Gastrocnemius medialis (tissue), 4 donors: ENCODE measurements around the gene CCDC86. TPM values are rescaled to one million over a fixed set of nuclear protein-coding genes. Genes with fewer than 3 reads are reported as not detected.

ENCODE experiments used
- ATAC-seq, 2 donors: fragments of 150-250 bp; one replicate each; pipeline ENCODE4 v1.9.1; 2016
- DNase-seq, 2 donors: peaks; one replicate each; pipeline ENCODE4 v3.0.0-alpha.2; 2019
- H3K27ac ChIP-seq, 4 donors: fragments of 200-600 bp; sonication (generic); 1 replicate in 1 of 4; 2 replicates in 3 of 4; pipeline ENCODE4 v1.5.1; 2016 to 2018; ENCODE audit warnings: mild to moderate bottlenecking in 2 of 4, moderate library complexity in 1 of 4
- H3K27me3 ChIP-seq, 3 donors: fragments of 200-600 bp; sonication (generic) in 2 of 3; 1 replicate in 1 of 3; 2 replicates in 2 of 3; pipeline versions ENCODE4 v1.5.1 to v1.6.0; 2016 to 2019; ENCODE audit warnings: mild to moderate bottlenecking in 1 of 3, moderate library complexity in 1 of 3
- H3K36me3 ChIP-seq, 2 donors: fragments of 200-600 bp; sonication (generic) in 1 of 2; one replicate each; pipeline ENCODE4 v1.5.1; 2017 to 2018
- H3K4me1 ChIP-seq, 2 donors: fragments of 200-600 bp; sonication (generic) in 1 of 2; one replicate each; pipeline ENCODE4 v1.5.1; 2016 to 2017; ENCODE audit warnings: mild to moderate bottlenecking in 2 of 2
- H3K4me3 ChIP-seq, 4 donors: fragments of 200-600 bp; sonication (generic) in 3 of 4; 1 replicate in 1 of 4; 2 replicates in 3 of 4; pipeline ENCODE4 v1.5.1; 2016 to 2019; ENCODE audit warnings: mild to moderate bottlenecking in 2 of 4
- H3K9me3 ChIP-seq, 3 donors: fragments of 200-600 bp; sonication (generic) in 2 of 3; 1 replicate in 1 of 3; 2 replicates in 2 of 3; pipeline ENCODE4 v1.5.1; 2016 to 2019
- CTCF ChIP-seq, 5 experiments: fragments of 450-650 bp in 3 of 5; fragments of 200-600 bp in 2 of 5; sonication (generic) in 2 of 5; IDR thresholded peaks in 4 of 5; conservative IDR thresholded peaks in 1 of 5; 1 replicate in 4 of 5; 2 replicates in 1 of 5; pipeline ENCODE4 v1.5.1; 2016 to 2019; ENCODE audit warnings: antibody characterized with exemption in 5 of 5, mild to moderate bottlenecking in 3 of 5, moderate library complexity in 3 of 5
- POLR2A ChIP-seq, 2 donors: fragments of 450-650 bp; IDR thresholded peaks; one replicate each; pipeline ENCODE4 v1.6.1; 2017; ENCODE audit warnings: antibody characterized with exemption in 2 of 2, mild to moderate bottlenecking in 2 of 2, moderate library complexity in 2 of 2
- in situ Hi-C, 4 donors: fragments of 200-750 bp; cut with MboI; loops; one replicate each; pipeline versions ENCODE4 v1.15.0 to v1.8.0; 2017; ENCODE audit warnings: low sequenced_read_pairs in 4 of 4
- intact Hi-C: fragments of 100-400 bp; cut with DNase I; formaldehyde crosslinking; loops from one replicate; pipeline ENCODE4 v1.15.1; 2023; ENCODE audit warnings: low total_unique reads
- total RNA-seq, 4 donors: library from RNA; depleted of rRNA; stranded (reverse); fragments of >200 nt; gene quantifications; one replicate each; pipeline versions ENCODE4 v1.1.0 to v1.2.3, GENCODE V29; 2016

The CCDC86 gene
- total RNA-seq, 4 donors from 2014 or later: 23.8 to 36.2 (median 33.2) TPM

- ATAC-seq (no peak), DNase-seq (no peak)
- Histone ChIP-seq H3K9me3 (no peaks in the 10 kb centered on the region), H3K27me3 (no peaks in the 10 kb centered on the region), H3K4me1 (no peaks in the 10 kb centered on the region), H3K27ac (no peak overlapping the region), H3K4me3 (no peak overlapping the region), H3K36me3 (no peaks in the 10 kb centered on the region)
- in situ Hi-C loops (no loop called here), intact Hi-C loops (no loop called here)
- TF ChIP-seq CTCF (IDR thresholded peaks at IDR 0.05 in 4 of 5, conservative IDR thresholded peaks at IDR 0.05 in 1 of 5) (no peak), POLR2A (IDR thresholded peaks at IDR 0.05) (no peak)
Observed at GRCh38 chr11:60810151-60810550, 31.8 kb upstream of the CCDC86 start.

GRCh38 chr11:60810569-60810968 is 31.3 kb upstream of the CCDC86 start:
- in situ Hi-C loops: no loop called here

GRCh38 chr11:60813324-60813723 is 28.6 kb upstream of the CCDC86 start:
- in situ Hi-C loops (no loop called here), intact Hi-C loops (no loop called here)
- Histone ChIP-seq H3K4me3 (no peak overlapping the region), H3K36me3 (no peaks in the 10 kb centered on the region), H3K27ac (no peak overlapping the region), H3K27me3 (no peaks in the 10 kb centered on the region), H3K4me1 (no peaks in the 10 kb centered on the region), H3K9me3 (no peaks in the 10 kb centered on the region)
- ATAC-seq (no peak), DNase-seq (no peak)
- TF ChIP-seq POLR2A (IDR thresholded peaks at IDR 0.05) (no peak), CTCF (IDR thresholded peaks at IDR 0.05 in 4 of 5, conservative IDR thresholded peaks at IDR 0.05 in 1 of 5) (no peak)

More at GRCh38 chr11:60810569-60810968, 31.3 kb upstream of the CCDC86 start:
- no peak for TF ChIP-seq POLR2A (IDR thresholded peaks at IDR 0.05)
- no peak for TF ChIP-seq CTCF (IDR thresholded peaks at IDR 0.05 in 4 of 5, conservative IDR thresholded peaks at IDR 0.05 in 1 of 5)
- no peaks in the 10 kb centered on the region for H3K27me3 ChIP-seq
- DNase-seq (no peak), ATAC-seq (no peak)
- H3K4me3 ChIP-seq: no peak overlapping the region
- H3K4me1 ChIP-seq: no peaks in the 10 kb centered on the region
- peak overlapping the region in 1 of 4 donors; percentile 18 for H3K27ac ChIP-seq
- H3K36me3 ChIP-seq: no peaks in the 10 kb centered on the region
- H3K9me3 ChIP-seq: no peaks in the 10 kb centered on the region
- intact Hi-C loops: no loop called here

- no peaks in the 10 kb centered on the region for H3K9me3 ChIP-seq
- intact Hi-C loops: no loop called here
- ATAC-seq (no peak), DNase-seq (no peak)
- no peaks in the 10 kb centered on the region for H3K27me3 ChIP-seq
- H3K36me3 ChIP-seq: no peaks in the 10 kb centered on the region
- in situ Hi-C loops: no loop called here
- H3K27ac ChIP-seq: no peak overlapping the region
- H3K4me3 ChIP-seq: no peak overlapping the region
- TF ChIP-seq POLR2A (IDR thresholded peaks at IDR 0.05) (no peak), CTCF (IDR thresholded peaks at IDR 0.05 in 4 of 5, conservative IDR thresholded peaks at IDR 0.05 in 1 of 5) (no peak)
- H3K4me1 ChIP-seq: no peaks in the 10 kb centered on the region
Observed at GRCh38 chr11:60814112-60814511, 27.8 kb upstream of the CCDC86 start.

GRCh38 chr11:60816590-60817157 is 25.2 kb upstream of the CCDC86 start:
- Histone ChIP-seq H3K36me3 (no peaks in the 10 kb centered on the region), H3K4me1 (no peaks in the 10 kb centered on the region), H3K4me3 (no peak overlapping the region), H3K27ac (no peak overlapping the region), H3K27me3 (no peaks in the 10 kb centered on the region), H3K9me3 (no peaks in the 10 kb centered on the region)
- TF ChIP-seq CTCF (IDR thresholded peaks at IDR 0.05 in 4 of 5, conservative IDR thresholded peaks at IDR 0.05 in 1 of 5) (no peak), POLR2A (IDR thresholded peaks at IDR 0.05) (no peak)
- DNase-seq: no peak
- in situ Hi-C loops: no loop called here
- intact Hi-C loops: no loop called here
- ATAC-seq: no peak
